NCI-H2227 (cell line): Measurements from ENCODE around the gene CENPH.
"Not testable (repeated sequence)": the region's sequence is repeated elsewhere in the genome, so short reads cannot be mapped to it uniquely, and the experiment has no call there.

ENCODE experiments used
- DNase-seq: peaks from one replicate; lab custom pipeline; 2025; ENCODE audit not compliant: unreplicated experiment; lab: John Stamatoyannopoulos, UW

CENPH gene

DNA sequence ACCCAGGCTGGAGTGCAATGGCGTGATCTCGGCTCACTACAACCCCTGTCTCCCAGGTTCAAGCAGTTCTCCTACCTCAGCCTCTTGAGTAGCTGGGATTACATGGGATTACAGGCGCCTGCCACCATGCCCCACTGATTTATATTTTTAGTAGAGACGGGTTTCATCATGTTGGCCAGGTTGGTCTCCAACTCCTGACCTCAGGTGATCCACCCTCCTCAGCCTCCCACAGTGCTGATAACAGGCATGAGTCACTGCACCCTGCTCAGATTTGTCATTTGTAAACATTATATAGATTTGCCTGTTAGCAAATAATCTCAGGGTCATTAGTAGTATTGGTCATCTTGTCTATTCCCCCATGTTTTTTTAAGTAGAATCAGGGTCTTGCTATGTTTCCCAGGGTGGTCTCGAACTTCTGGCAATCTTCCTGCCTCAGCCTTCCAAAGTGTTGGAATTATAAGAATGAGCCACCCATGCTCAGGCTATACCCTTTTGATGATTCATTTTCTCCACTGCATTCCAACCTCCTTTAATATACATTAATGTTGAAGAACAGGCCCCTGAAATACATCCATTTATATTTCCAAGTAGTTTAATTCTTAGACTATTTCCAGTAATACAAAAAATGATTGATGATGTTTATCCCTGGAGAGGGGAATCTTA, 17.3 kb downstream of the CENPH start:
- no peak for DNase-seq

DNA sequence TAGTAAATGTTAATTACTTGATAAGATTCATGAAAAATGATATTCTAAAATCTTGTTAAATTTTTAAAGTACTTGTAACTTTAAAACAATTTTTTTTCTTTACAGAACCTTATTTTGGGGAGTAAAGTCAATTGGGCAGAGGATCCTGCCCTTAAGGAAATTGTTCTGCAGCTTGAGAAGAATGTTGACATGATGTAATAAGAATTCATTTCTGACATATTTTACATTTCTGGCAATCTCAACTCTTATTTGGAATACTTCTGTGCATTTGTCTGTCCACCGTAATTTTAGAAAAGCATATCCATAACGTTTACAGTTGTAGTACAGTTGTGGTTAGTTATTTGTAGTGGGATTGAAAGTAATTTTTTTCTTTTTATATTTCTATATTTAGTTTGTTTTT, 20.2 kb downstream of the CENPH start:
- DNase-seq: no peak

DNA sequence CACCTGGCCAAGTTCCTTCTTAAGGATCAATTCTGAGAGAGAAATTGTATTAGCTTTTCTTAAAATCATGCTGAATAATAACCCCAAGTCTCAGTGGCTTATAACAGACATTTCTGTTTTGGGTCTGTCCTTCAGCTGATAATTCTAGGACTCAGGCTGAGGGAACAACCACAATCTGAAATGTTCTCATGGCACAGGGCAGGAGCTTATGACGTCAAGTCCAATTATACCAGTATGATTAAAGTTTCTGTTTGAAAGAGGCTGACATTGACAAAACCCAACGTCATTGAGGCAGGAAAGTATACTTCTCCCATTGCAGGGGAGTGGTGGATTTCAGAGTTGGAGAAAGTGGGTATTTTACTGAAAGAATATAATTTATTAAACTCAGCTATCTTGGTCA, 21.8 kb downstream of the CENPH start:
- no peak for DNase-seq

DNA sequence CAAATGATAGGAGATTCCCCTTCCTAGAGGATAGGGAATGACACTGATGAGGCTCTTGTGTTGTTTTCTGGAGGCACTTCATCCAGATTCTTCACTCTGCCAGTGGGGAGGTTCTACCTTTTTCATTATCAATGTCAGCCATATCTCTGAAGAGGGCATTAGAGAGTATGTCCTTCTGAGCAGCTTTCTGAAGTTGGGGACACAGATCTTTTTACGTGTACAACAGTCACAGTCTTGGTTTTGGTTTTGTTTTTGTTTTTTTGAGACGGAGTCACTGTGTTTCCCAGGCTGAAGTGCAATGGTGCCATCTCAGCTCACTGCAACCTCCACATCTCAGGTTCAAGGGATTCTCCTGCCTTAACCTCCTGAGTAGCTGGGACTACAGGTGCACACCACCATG, 22.6 kb downstream of the CENPH start:
- DNase-seq: no peak

DNA sequence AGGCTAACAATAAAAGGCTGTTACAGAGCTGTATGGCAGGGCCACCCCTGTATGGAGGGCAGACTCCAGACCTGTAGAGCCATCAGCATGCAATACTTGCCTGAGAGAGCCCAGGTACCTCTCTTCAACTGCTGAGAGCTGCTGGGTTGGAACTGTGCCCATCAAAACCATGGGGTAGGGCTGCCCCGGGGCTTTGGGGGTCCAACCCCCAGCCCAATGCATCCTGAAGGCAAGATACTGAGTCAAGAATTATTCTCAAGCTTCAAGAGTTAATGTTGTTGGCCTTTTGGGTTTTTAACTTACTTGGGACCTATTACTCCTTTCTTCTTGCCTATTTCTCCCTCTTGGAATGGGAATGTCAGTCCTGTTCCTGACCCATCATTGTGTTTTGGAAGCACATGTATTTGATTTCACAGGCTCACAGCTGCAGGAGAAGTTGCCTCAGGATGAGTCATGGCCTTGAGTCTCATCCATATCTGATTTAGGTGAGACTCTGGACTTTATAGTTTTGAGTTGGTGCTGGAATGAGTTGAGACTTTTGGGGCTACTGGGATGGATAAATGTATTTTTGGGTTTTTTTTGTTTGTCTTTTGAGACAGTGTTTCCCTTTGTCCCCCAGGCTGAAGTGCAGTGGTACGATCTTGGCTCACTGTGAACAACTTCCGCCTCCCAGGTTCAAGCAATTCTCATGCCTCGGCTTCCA, 24.3 kb downstream of the CENPH start:
- no peak for DNase-seq

DNA sequence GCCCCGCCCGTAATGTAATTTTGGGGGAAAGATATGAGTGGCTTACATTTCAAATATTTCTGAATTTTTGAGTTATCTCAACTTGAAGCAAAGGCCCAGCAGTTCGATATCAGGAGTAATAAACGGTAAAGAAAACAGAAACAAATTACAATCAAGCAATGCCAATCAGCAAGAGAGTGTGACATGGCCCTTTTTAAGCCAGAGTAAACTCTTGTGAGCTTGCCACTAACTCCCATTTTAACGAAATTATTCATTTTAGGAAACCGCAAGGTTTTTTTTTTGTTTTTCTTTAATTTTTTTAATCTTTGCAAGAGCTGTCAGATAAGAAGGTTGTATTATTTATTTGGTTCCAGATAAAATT, 27.7 kb downstream of the CENPH start:
- no peak for DNase-seq

DNA sequence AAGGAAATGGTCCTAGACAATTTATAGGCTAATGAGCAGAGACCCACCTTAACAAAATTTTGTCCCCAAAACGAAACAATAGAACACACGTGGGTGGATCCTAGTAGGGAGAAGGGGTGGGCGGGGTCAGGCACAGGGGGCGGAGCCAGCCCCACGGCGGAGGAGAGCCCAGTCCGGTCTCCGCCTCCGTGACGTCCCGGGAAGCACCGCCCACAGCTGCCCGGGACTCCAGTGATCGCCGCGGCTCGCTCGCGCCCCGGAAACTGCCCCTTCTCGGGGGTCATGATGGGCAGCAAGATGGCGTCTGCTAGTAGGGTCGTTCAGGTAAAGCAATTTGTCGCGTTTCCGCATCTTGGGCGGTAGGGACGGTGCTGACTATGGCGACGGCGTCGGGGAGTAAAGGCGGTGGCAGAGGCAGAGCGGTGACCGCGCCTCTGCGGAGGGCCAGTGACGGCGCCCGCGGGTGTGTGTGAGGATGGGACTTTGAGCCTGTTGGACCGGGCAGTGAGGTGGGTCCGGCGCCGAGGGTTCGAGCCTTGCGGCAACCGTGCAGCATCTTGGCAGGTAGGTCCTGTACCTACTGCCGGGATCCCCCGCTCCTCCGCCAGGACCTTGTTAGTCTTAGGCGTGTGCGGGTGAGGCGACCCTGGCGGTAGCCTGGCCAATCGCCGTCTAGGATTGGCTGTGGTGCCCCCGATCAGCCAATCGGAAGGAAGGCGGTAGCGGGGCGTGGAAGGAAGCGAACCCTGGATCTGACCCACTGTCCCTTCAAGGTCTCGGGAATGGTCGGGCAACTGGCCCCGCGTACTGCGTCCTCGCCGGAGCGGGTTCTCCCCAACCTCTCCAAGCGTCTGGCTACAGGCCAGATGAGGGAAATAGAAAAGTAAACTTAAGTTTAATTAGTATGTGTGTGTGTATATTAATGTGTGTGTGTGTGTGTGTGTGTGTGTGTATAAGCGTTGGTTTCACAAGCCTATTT, 28.5 kb downstream of the CENPH start:
- DNase-seq: peak; percentile 93

DNA sequence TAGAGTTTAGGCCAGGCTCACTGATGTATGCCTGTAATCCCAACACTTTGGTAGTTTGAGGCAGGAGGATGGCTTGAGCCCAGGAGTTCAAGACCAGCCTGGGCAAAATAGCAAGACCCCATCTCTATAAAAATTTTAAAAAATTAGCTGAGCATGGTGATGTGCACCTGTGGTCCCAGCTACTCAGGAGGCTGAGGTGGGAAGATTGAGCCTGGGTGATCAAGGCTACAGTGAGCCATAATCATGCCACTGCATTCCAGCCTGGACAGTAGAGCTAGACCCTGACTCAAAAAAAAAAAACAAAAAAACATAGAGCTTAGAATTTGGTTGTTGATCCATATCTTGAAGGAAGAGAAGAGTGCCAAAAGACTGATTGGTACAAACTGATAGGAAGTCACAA, 30.6 kb downstream of the CENPH start:
- DNase-seq: no peak

DNA sequence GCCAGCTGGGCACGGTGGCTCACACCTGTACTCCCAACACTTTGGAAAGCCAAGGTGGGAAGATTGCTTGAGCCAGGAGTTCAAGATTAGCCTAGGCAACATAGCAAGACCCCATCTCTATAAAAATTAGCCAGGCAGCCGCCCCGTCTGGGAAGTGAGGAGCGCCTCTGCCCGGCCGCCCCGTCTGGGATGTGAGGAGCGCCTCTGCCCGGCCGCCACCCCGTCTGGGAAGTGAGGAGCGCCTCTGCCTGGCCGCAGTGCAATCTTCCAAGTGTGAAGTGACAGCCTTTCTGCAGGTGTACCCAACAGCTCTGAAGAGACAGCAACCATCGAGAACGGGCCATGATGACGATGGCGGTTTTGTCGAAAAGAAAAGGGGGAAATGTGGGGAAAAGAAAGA, 31.0 kb downstream of the CENPH start:
- DNase-seq: not testable (repeated sequence)

DNA sequence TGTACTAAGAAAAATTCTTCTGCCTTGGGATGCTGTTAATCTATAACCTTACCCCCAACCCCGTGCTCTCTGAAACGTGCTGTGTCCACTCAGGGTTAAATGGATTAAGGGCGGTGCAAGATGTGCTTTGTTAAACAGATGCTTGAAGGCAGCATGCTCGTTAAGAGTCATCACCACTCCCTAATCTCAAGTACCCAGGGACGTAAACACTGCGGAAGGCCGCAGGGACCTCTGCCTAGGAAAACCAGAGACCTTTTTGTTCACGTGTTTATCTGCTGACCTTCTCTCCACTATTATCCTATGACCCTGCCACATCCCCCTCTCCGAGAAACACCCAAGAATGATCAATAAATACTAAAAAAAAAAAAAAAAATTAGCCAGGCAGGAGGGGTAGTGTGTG, 31.4 kb downstream of the CENPH start:
- DNase-seq: not testable (repeated sequence)

DNA sequence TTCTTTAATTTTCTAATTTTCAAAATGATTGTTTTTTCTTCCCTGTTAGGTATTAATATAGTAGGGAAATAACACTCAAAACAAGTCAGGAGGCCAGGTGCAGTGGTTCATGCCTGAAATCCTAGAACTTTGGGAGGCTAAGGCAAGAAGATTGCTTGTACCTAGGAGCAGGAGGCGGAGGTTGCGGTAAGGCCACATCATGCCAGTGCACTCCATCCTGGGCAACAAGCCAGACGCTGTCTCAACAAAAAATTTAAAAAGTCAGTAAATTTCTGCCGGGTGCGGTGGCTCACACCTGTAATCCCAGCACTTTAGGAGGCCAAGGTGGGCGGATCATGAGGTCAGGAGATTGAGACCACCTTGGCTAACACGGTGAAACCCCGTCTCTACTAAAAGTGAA, 35.1 kb downstream of the CENPH start:
- DNase-seq: no peak

DNA sequence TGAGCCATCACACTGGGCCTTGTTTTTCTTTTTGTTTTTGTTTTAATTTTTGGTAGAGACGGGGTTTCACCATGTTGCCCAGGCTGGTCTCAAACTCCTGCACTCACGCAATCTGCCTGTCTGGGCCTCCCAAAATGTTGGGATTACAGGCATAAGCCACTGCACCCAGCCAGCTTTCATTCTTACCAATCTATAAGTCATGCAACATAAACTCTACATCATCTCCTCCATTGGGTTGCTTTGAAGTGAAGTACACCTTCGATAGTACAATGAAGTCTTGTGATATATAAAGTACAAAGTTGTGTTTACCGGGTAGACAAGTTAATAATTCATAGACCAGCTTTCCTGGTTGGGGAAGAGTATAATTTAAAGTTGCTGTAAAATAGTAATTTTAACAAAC, 36.5 kb downstream of the CENPH start:
- no peak for DNase-seq

DNA sequence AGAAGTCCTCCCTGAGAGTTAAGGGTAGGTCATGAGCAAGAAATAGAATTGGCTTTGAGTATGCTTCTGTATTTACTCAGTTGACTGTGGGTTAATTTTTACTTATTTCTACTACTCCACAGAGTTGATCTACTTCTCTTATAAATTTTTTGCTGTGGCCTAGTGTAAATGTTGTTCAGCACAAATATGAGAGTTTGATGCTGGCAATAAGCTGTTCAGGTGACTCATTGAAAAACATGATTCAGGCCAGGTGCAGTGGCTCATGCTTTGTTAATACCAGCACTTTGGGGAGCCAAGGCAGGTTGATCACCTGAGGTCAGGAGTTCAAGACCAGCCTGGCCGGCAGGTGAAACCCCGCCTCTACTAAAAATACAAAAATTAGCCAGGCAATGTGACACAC, 40.8 kb downstream of the CENPH start:
- no peak for DNase-seq

DNA sequence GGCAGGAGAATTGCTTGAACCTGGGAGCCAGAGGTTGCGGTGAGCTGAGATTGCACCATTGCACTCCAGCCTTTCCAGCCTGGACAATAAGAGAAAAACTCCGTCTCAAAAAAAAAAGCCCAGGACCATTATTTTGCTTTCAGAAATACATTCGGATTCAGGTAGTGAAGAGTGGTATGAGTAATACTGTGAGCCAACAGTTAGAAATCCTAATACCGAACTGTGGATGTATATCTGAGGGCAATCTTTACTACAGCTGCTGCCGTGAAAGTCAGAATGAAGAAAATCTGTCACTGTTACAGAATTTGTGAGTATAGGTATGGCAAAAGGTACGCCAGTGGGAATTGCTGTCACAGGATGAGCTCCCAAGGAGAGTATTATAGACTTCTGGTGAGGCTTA, 41.9 kb downstream of the CENPH start:
- DNase-seq: no peak

DNA sequence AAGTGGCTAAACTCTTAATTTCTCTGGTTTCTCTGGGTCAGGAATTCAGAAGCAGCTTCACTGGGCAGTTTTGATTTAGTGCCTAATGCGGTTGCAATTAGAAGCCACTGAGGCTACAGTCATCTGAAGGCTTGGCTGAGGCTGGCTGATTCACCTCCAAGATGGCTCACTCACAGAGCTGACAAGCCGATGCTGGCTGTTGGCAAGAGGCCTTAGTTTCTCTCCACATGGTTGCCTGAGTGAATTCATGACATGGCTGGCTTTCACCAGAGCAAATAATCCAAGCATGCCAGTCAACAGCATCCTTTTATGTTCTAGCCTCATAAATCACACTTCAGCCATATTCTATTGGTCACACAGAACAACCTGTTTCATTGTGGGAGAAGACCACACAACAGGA, 42.5 kb downstream of the CENPH start:
- no peak for DNase-seq

DNA sequence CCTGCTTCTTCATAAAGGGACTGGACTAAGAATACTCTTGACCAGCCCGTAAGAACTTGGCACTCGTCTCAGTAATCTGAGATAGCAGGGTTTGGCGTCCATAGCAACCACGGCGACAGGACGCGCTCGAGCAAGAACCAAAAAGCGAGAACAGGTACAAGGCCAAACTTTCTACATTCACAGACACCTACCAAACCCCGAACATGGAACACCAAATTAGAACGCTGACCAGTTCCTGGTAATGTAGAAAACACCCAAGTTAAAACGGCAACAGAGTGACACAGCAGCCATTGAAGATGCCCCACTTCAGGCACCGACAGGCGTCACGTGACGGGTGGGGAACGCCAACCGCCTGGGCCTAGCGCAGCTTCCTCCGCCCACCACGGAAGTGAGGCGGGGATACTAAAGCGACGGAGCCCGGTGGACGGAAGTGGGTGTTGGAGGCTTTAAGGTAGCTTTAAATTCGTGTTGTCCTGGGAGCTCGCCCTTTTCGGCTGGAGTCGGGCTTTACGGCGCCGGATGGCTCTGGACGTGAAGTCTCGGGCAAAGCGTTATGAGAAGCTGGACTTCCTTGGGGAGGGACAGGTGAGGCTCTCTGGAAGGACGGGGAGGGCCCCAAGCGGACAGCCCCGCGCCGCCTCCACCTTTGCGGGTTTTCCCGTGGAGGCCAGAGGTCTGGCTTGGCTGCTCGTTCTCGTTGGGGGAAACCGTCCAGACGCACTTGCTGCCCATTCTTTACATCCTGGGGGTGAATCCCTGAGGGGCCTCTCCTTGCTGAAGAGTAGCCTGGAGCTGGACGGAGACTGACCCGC, 45.3 kb downstream of the CENPH start, which contains the start of gene CDK7:
TSS of gene CDK7 (plus strand) at position 430 of the 812 bp plus-strand sequence. CDS start at position 520, 90 bp downstream.
- DNase-seq: peak; percentile 88

DNA sequence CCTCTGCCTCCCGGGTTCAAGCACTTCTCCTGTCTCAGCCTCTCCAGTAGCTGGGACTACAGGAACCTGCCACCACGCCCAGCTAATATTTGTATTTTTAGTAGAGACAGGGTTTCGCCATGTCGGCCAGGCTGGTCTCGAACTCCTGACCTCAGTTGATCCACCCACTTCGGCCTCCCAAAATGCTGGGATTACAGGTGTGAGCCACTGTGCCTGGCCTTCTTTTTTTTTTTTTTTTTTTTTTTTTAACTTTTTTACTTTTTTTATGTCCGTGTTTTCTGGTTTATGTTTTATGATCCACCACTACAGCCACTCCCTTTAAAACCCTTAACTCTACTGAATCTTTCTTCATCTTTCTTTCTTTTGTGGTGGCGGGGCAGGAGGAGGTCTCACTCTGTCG, 47.4 kb downstream of the CENPH start:
- DNase-seq: not testable (repeated sequence)

DNA sequence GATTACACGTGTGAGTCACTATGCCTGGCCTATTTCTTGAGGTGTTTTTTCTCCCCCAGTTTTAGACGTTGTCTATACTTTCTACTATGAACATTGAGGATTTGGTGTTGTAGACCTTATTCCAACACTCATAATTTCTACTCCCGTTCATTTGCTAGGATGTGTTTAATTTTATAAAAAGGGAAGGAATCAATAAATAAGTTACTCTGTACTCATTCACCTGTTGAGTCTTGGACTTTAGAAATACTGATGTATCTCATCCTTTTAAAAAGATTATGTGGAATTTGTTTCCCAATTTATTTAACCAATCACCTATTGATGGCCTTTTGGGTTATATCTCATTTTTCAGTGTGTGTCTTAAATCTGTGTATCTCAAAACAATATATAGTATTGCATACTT, 48.5 kb downstream of the CENPH start:
- no peak for DNase-seq

DNA sequence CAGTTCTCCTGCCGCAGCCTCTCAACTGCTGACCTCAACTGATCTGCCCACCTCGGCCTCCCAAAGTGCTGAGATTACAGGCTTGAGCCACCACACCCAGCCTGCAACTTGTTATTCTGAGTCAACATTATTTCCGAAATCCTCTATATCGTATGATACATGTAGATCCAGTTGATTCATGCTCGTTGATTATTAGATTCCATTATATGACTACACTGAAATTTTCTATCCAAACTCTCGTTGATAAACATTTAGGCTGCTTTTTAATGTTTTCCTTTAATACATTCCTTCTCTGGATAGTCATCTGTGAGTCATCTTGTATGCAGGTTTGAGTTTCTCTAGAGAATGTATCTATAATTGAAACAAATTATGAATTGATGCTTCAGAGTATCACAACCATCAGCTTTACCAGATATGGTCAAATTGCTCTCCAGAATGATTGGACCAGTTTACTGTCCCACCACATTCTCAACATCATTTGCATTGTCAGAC, 49.4 kb downstream of the CENPH start:
- no peak for DNase-seq

DNA sequence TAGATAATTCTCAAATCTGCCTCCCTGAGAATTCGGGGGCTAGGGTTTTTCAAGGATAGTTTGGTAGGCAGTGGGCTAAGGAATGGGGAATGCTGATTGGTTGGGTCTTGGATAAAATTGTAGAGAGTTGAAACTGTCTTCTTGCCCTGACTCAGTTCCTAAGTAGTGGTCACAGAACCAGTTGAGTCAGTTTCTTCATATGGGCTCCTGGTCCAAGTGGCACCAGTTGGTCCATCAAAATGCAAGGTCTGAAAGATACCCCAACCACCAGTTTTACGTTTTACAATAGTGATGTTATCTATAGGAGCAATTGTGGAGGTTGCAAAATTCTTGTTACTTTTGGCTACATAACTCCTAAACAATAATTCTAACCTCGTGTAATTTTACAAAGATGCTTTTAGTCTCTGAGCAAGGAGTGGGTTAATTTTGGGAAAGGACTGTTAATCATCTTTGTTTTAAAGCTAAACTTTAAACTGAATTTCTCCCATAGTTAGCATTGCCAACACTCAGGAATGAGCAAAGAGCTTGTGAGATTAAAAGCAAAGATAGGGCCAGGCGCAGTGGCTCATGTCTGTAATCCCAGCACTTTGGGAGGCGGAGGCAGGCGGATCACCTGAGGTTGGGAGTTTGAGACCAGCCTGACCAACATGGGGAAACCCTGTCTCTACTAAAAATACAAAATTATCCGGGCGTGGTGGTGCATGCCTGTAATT, 53.0 kb downstream of the CENPH start:
- DNase-seq: no peak
